ENCODE data around the gene DNMT3L. TPM values are rescaled to one million over a fixed set of nuclear protein-coding genes. Genes with fewer than 3 reads are reported as not detected.
"Not testable (repeated sequence)": the region's sequence is repeated elsewhere in the genome, so short reads cannot be mapped to it uniquely, and the experiment has no call there.

The DNMT3L gene
- polyA plus RNA-seq, 1 of the 3 experiments (the other 2 are of a cell fraction) = not detected

- TF ChIP-seq, protein P1, sequence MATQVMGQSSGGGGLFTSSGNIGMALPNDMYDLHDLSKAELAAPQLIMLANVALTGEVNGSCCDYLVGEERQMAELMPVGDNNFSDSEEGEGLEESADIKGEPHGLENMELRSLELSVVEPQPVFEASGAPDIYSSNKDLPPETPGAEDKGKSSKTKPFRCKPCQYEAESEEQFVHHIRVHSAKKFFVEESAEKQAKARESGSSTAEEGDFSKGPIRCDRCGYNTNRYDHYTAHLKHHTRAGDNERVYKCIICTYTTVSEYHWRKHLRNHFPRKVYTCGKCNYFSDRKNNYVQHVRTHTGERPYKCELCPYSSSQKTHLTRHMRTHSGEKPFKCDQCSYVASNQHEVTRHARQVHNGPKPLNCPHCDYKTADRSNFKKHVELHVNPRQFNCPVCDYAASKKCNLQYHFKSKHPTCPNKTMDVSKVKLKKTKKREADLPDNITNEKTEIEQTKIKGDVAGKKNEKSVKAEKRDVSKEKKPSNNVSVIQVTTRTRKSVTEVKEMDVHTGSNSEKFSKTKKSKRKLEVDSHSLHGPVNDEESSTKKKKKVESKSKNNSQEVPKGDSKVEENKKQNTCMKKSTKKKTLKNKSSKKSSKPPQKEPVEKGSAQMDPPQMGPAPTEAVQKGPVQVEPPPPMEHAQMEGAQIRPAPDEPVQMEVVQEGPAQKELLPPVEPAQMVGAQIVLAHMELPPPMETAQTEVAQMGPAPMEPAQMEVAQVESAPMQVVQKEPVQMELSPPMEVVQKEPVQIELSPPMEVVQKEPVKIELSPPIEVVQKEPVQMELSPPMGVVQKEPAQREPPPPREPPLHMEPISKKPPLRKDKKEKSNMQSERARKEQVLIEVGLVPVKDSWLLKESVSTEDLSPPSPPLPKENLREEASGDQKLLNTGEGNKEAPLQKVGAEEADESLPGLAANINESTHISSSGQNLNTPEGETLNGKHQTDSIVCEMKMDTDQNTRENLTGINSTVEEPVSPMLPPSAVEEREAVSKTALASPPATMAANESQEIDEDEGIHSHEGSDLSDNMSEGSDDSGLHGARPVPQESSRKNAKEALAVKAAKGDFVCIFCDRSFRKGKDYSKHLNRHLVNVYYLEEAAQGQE (IDR thresholded peaks at IDR 0.05; ENCODE audit: low read depth, low read length) = no peak
- TF ChIP-seq IRF3 (IDR thresholded peaks at IDR 0.05; ENCODE audit: low read depth, low read length) (no peak), TAF1 (IDR thresholded peaks at IDR 0.05; ENCODE audit: borderline replicate concordance, low read depth, low read length) (no peak), GATA2 (CRISPR knock-in tag; IDR thresholded peaks at IDR 0.05) (no peak), MXI1 (IDR thresholded peaks at IDR 0.05; ENCODE audit: low read depth, low read length) (no peak), RXRA (IDR thresholded peaks at IDR 0.05; ENCODE audit: borderline replicate concordance, low read depth) (no peak), CHD2 (IDR thresholded peaks at IDR 0.05; ENCODE audit: low read length, partially characterized antibody) (no peak), FOXM1 (IDR thresholded peaks at IDR 0.05; ENCODE audit: low read depth) (no peak), TEAD4 (IDR thresholded peaks at IDR 0.05; ENCODE audit: borderline replicate concordance, insufficient read depth) (no peak), EP300 (IDR thresholded peaks at IDR 0.05; ENCODE audit: borderline replicate concordance in 1 of 2, low read depth in 1 of 2, low read length in 1 of 2) (no peak), MEF2A (IDR thresholded peaks at IDR 0.05; ENCODE audit: borderline replicate concordance, low read depth) (no peak)
- TF ChIP-seq, protein P2, sequence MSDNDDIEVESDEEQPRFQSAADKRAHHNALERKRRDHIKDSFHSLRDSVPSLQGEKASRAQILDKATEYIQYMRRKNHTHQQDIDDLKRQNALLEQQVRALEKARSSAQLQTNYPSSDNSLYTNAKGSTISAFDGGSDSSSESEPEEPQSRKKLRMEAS (IDR thresholded peaks at IDR 0.05; ENCODE audit: low read depth) = no peak
These were observed 22.3 kb upstream of the DNMT3L start (continued) for GRCh38 chr21:44283948-44284347.

DNA sequence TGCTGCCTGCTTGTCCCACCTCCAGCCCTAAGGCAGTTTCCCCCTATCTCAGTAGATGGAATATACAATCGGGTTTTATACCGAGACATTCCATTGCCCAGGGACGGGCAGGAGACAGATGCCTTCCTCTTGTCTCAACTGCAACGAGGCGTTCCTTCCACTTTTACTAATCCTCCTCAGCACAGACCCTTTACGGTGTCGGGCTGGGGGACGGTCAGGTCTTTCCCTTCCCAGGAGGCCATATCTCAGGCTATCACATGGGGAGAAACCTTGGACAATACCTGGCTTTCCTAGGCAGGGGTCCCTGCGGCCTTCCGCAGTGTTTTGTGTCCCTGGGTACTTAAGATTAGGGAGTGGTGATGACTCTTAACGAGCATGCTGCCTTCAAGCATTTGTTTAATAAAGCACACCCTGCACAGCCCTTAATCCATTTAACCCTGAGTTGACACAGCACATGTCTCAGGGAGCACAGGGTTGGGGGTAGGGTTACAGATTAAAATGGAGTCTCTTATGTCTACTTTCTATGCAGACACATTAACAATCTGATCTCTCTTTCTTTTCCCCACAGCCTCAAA, 21.6 kb upstream of the DNMT3L start:
- CTCF ChIA-PET = interaction anchor here (1.0 kb wide), 1 partner anchor 14 kb away, joined by 3 read pairs; no protein-coding TSS in a partner anchor
- not testable (repeated sequence) for H3K9me2 ChIP-seq; H3K27ac ChIP-seq (ENCODE audit: low read depth in 2 of 2, low read length in 1 of 2)

More for the DNA sequence above, 21.6 kb upstream of the DNMT3L start:
- H4K20me1 ChIP-seq (ENCODE audit: insufficient read depth); H3K4me2 ChIP-seq; POLR2A ChIA-PET; H3F3A ChIP-seq (replicated peaks; ENCODE audit: insufficient read depth); H3K9ac ChIP-seq; H3K79me2 ChIP-seq (ENCODE audit: insufficient read depth); DNase-seq; H2AFZ ChIP-seq (ENCODE audit: low read depth); H3K4me1 ChIP-seq (ENCODE audit: control insufficient read depth in 1 of 2, insufficient read depth in 2 of 2, low read depth in 1 of 2, low read length in 1 of 2); H3K9me3 ChIP-seq; H3K4me3 ChIP-seq (ENCODE audit: low read depth in 2 of 2, low read length in 1 of 2); H3K27me3 ChIP-seq (ENCODE audit: insufficient read depth); H3K36me3 ChIP-seq (replicated peaks in 1 of 2; ENCODE audit: control insufficient read depth in 1 of 2, insufficient read depth in 2 of 2, low read length in 1 of 2): not testable (repeated sequence)
- 54% methylated on average over 7 of the region's 11 CpGs for WGBS (ENCODE audit: low lambda C conversion rate)

Measured in SK-N-SH (cell line).